MCF 10A (cell line): ENCODE measurements around the gene SLC43A3. TPM values are rescaled to one million over a fixed set of nuclear protein-coding genes. Genes with fewer than 3 reads are reported as not detected.

Experiments used
- BruUV-seq: library from RNA; stranded (reverse); fragments of 400-500 nt; replicated peaks from 2 replicates; lab custom pipeline; 2021; lab: Mats Ljungman, UMichigan
- CTCF ChIA-PET: fragments of 300-600 bp; sonication (Branson Sonifier 250); formaldehyde crosslinking; extraction: SDS; loops from one replicate; lab custom pipeline; 2021; ENCODE audit warnings: antibody characterized with exemption, inconsistent platforms; lab: Yijun Ruan, JAX
- POLR2A ChIA-PET: fragments of 300-600, 350-650 bp; sonication (Branson Sonifier 250); formaldehyde crosslinking; extraction: SDS; loops from one replicate; lab custom pipeline; 2020; ENCODE audit warnings: antibody characterized with exemption, inconsistent platforms; lab: Yijun Ruan, JAX
- DNase-seq: peaks from one replicate; pipeline ENCODE4 v3.0.0-alpha.2; 2018; ENCODE audit not compliant: unreplicated experiment
- H3K27ac Mint-ChIP-seq: one replicate; pipeline ENCODE4 v1.8.0; 2022; ENCODE audit warnings: mild to moderate bottlenecking, low read depth, mixed read lengths; ENCODE audit not compliant: unreplicated experiment
- H3K27me3 Mint-ChIP-seq: one replicate; pipeline ENCODE4 v1.8.0; 2022; ENCODE audit warnings: mixed read lengths; ENCODE audit not compliant: insufficient read depth, unreplicated experiment
- H3K36me3 Mint-ChIP-seq: one replicate; pipeline ENCODE4 v1.8.0; 2022; ENCODE audit warnings: mild to moderate bottlenecking, moderate library complexity, mixed read lengths; ENCODE audit not compliant: insufficient read depth, unreplicated experiment
- H3K4me1 Mint-ChIP-seq: one replicate; pipeline ENCODE4 v1.8.0; 2022; ENCODE audit warnings: mixed read lengths; ENCODE audit not compliant: insufficient read depth, unreplicated experiment
- H3K4me3 Mint-ChIP-seq: one replicate; pipeline ENCODE4 v1.8.0; 2022; ENCODE audit warnings: mild to moderate bottlenecking, moderate library complexity, mixed read lengths; ENCODE audit not compliant: unreplicated experiment
- H3K9me3 Mint-ChIP-seq: one replicate; pipeline ENCODE4 v1.8.0; 2022; ENCODE audit warnings: mixed read lengths; ENCODE audit not compliant: unreplicated experiment
- CTCF ChIP-seq: fragments of 200-600 bp; IDR thresholded peaks from one replicate; pipeline ENCODE4 v1.8.0; 2022; ENCODE audit warnings: antibody characterized with exemption, mild to moderate bottlenecking; ENCODE audit not compliant: unreplicated experiment
- intact Hi-C: fragments of 100-400 bp; cut with micrococcal nuclease; formaldehyde crosslinking; loops from 2 replicates; pipeline ENCODE4 v1.14.1; 2022
- total RNA-seq: library from RNA; stranded (reverse); gene quantifications from 2 replicates; pipeline ENCODE4 v1.2.3, GENCODE V29; 2022

SLC43A3 gene
- total RNA-seq, 1 experiment from 2014 or later, result 112 TPM

GRCh38 chr11:57438345-57439285 is 11.7 kb upstream of the SLC43A3 start:
- intact Hi-C loops, result no loop called here
- no peak for DNase-seq
- no TSS peak for BruUV-seq
- no peaks in the 10 kb centered on the region for H3K9me3 Mint-ChIP-seq
- H3K4me1 Mint-ChIP-seq, result peaks cover 15% of the 10 kb centered on the region
- POLR2A ChIA-PET, result no interaction called here
- CTCF ChIA-PET, result interaction anchor here (0.6 to 5.8 kb wide), 5 partner anchors 19 to 208 kb away, joined by 3 to 40 read pairs (median 3); no protein-coding TSS in a partner anchor
- H3K4me3 Mint-ChIP-seq, result no peak overlapping the region
- H3K27me3 Mint-ChIP-seq, result no peaks in the 10 kb centered on the region
- no peaks in the 10 kb centered on the region for H3K36me3 Mint-ChIP-seq
- TF ChIP-seq CTCF, result no peak
- H3K27ac Mint-ChIP-seq, result no peak overlapping the region

- POLR2A ChIA-PET, result interaction anchor here (1.3 to 1.7 kb wide), 2 partner anchors 8 to 21 kb away, joined by 3 read pairs; no protein-coding TSS in a partner anchor
- CTCF ChIA-PET, result interaction anchor here (0.6 to 5.8 kb wide), 8 partner anchors 10 to 1073 kb away, joined by 3 to 40 read pairs (median 4); partner anchors contain the start of gene RTN4RL2
- Mint-ChIP-seq H3K4me1 (peaks cover 15% of the 10 kb centered on the region), H3K36me3 (no peaks in the 10 kb centered on the region), H3K9me3 (no peaks in the 10 kb centered on the region), H3K27ac (no peak overlapping the region), H3K4me3 (no peak overlapping the region), H3K27me3 (no peaks in the 10 kb centered on the region)
- intact Hi-C loops, result no loop called here
- DNase-seq, result no peak
- no TSS peak for BruUV-seq
- TF ChIP-seq CTCF, result no peak
Observed at GRCh38 chr11:57436031-57436430, 9.1 kb upstream of the SLC43A3 start.

GRCh38 chr11:57434640-57435546 is 8.0 kb upstream of the SLC43A3 start:
- DNase-seq, result peak; percentile 96
- H3K27me3 Mint-ChIP-seq, result no peaks in the 10 kb centered on the region
- H3K27ac Mint-ChIP-seq, result peak overlapping the region; percentile 85
- no peak for TF ChIP-seq CTCF
- ChIA-PET CTCF (interaction anchor here (0.6 to 5.8 kb wide), 7 partner anchors 9 to 95 kb away, joined by 3 to 40 read pairs (median 4); no protein-coding TSS in a partner anchor), POLR2A (interaction anchor here (0.5 to 1.8 kb wide), 13 partner anchors 8 to 354 kb away, joined by 3 to 18 read pairs (median 3); partner anchors contain the start of gene SLC43A3)
- BruUV-seq, result no TSS peak
- no peaks in the 10 kb centered on the region for H3K36me3 Mint-ChIP-seq
- H3K4me1 Mint-ChIP-seq, result peaks cover 17% of the 10 kb centered on the region
- H3K4me3 Mint-ChIP-seq, result peak overlapping the region; percentile 41
- no peaks in the 10 kb centered on the region for H3K9me3 Mint-ChIP-seq
- intact Hi-C loops, result no loop called here
